ENCODE results near the gene KRT77. TPM values are rescaled to one million over a fixed set of nuclear protein-coding genes. Genes with fewer than 3 reads are reported as not detected.

KRT77 gene
- total RNA-seq, 1 experiment from 2014 or later, result not detected

- POLR2A ChIA-PET (ENCODE audit: unreplicated experiment), result no interaction called here
Measured at GRCh38 chr12:52710730-52711129, 7.4 kb upstream of the KRT77 start.

GRCh38 chr12:52708010-52708409 lies 4.7 kb upstream of the KRT77 start:
- Histone ChIP-seq H3K27me3 (ENCODE audit: low read length) (peaks cover 10% of the 10 kb centered on the region), H3K27ac (ENCODE audit: low read length) (no peak overlapping the region), H3K4me2 (ENCODE audit: low read length) (no peak overlapping the region), H3K9me2 (replicated peaks; ENCODE audit: low read length) (no peaks in the 10 kb centered on the region), H3K4me3 (ENCODE audit: low read length) (no peak overlapping the region), H3K9ac (ENCODE audit: low read length) (no peak overlapping the region), H3K36me3 (ENCODE audit: low read depth, low read length) (no peaks in the 10 kb centered on the region), H3K79me2 (ENCODE audit: low read length) (no peaks in the 10 kb centered on the region), H3K9me3 (ENCODE audit: low read length) (no peaks in the 10 kb centered on the region), H4K20me1 (ENCODE audit: low read length) (no peaks in the 10 kb centered on the region), H3K4me1 (ENCODE audit: insufficient read depth, low read length) (no peaks in the 10 kb centered on the region), H2AFZ (ENCODE audit: low read length) (no peak overlapping the region), H3F3A (ENCODE audit: low read length, unreplicated experiment) (no peaks in the 10 kb centered on the region)
- no TSS peak for BruUV-seq (replicated peaks)
- intact Hi-C loops (cut with micrococcal nuclease), result no loop called here
- ChIA-PET POLR2A (ENCODE audit: unreplicated experiment) (no interaction called here), CTCF (no interaction called here)
- DNase-seq (no peak), ATAC-seq (no peak)
- TF ChIP-seq EZH2 (IDR thresholded peaks at IDR 0.05; ENCODE audit: low read length, unreplicated experiment) (no peak), EZH2phosphoT487 (IDR thresholded peaks at IDR 0.05; ENCODE audit: borderline replicate concordance, low read length) (no peak), CTCF (conservative IDR thresholded peaks at IDR 0.05; ENCODE audit: low read depth, low read length) (no peak)

More at GRCh38 chr12:52710730-52711129, 7.4 kb upstream of the KRT77 start:
- Histone ChIP-seq H3K9me3 (ENCODE audit: low read length) (no peaks in the 10 kb centered on the region), H3K4me3 (ENCODE audit: low read length) (no peak overlapping the region), H4K20me1 (ENCODE audit: low read length) (no peaks in the 10 kb centered on the region), H3K27ac (ENCODE audit: low read length) (no peak overlapping the region), H3K9ac (ENCODE audit: low read length) (no peak overlapping the region), H3K4me2 (ENCODE audit: low read length) (no peak overlapping the region), H3K27me3 (ENCODE audit: low read length) (no peaks in the 10 kb centered on the region), H3K79me2 (ENCODE audit: low read length) (no peaks in the 10 kb centered on the region), H3F3A (ENCODE audit: low read length, unreplicated experiment) (no peaks in the 10 kb centered on the region), H2AFZ (ENCODE audit: low read length) (no peak overlapping the region), H3K4me1 (ENCODE audit: insufficient read depth, low read length) (no peaks in the 10 kb centered on the region), H3K36me3 (ENCODE audit: low read depth, low read length) (no peaks in the 10 kb centered on the region), H3K9me2 (replicated peaks; ENCODE audit: low read length) (no peaks in the 10 kb centered on the region)
- CTCF ChIA-PET, result no interaction called here
- DNase-seq (no peak), ATAC-seq (no peak)
- no peak for TF ChIP-seq EZH2 (IDR thresholded peaks at IDR 0.05; ENCODE audit: low read length, unreplicated experiment)
- no peak for TF ChIP-seq EZH2phosphoT487 (IDR thresholded peaks at IDR 0.05; ENCODE audit: borderline replicate concordance, low read length)
- TF ChIP-seq CTCF (conservative IDR thresholded peaks at IDR 0.05; ENCODE audit: low read depth, low read length), result no peak
- no TSS peak for BruUV-seq (replicated peaks)
- intact Hi-C loops (cut with micrococcal nuclease), result no loop called here

GRCh38 chr12:52704464-52704863 lies 1.1 kb upstream of the KRT77 start:
- CTCF ChIA-PET, result no interaction called here
- intact Hi-C loops (cut with micrococcal nuclease), result no loop called here
- BruUV-seq (replicated peaks), result no TSS peak

More at GRCh38 chr12:52704464-52704863, 1.1 kb upstream of the KRT77 start:
- DNase-seq (no peak), ATAC-seq (no peak)
- Histone ChIP-seq H2AFZ (ENCODE audit: low read length) (no peak overlapping the region), H3F3A (ENCODE audit: low read length, unreplicated experiment) (no peaks in the 10 kb centered on the region), H4K20me1 (ENCODE audit: low read length) (no peaks in the 10 kb centered on the region), H3K4me3 (ENCODE audit: low read length) (no peak overlapping the region), H3K27ac (ENCODE audit: low read length) (no peak overlapping the region), H3K27me3 (ENCODE audit: low read length) (peaks cover 15% of the 10 kb centered on the region), H3K79me2 (ENCODE audit: low read length) (no peaks in the 10 kb centered on the region), H3K9me2 (replicated peaks; ENCODE audit: low read length) (no peaks in the 10 kb centered on the region), H3K4me1 (ENCODE audit: insufficient read depth, low read length) (no peaks in the 10 kb centered on the region), H3K36me3 (ENCODE audit: low read depth, low read length) (no peaks in the 10 kb centered on the region), H3K9me3 (ENCODE audit: low read length) (no peaks in the 10 kb centered on the region), H3K4me2 (ENCODE audit: low read length) (no peak overlapping the region), H3K9ac (ENCODE audit: low read length) (no peak overlapping the region)
- TF ChIP-seq EZH2 (IDR thresholded peaks at IDR 0.05; ENCODE audit: low read length, unreplicated experiment) (no peak), EZH2phosphoT487 (IDR thresholded peaks at IDR 0.05; ENCODE audit: borderline replicate concordance, low read length) (no peak), CTCF (conservative IDR thresholded peaks at IDR 0.05; ENCODE audit: low read depth, low read length) (no peak)
- POLR2A ChIA-PET (ENCODE audit: unreplicated experiment), result no interaction called here

Data from PC-3 (cell line).